Measurements from ENCODE around the gene OR5A2.
"Not testable (repeated sequence)": the region's sequence is repeated elsewhere in the genome, so short reads cannot be mapped to it uniquely, and the experiment has no call there.

OR5A2 gene

DNA sequence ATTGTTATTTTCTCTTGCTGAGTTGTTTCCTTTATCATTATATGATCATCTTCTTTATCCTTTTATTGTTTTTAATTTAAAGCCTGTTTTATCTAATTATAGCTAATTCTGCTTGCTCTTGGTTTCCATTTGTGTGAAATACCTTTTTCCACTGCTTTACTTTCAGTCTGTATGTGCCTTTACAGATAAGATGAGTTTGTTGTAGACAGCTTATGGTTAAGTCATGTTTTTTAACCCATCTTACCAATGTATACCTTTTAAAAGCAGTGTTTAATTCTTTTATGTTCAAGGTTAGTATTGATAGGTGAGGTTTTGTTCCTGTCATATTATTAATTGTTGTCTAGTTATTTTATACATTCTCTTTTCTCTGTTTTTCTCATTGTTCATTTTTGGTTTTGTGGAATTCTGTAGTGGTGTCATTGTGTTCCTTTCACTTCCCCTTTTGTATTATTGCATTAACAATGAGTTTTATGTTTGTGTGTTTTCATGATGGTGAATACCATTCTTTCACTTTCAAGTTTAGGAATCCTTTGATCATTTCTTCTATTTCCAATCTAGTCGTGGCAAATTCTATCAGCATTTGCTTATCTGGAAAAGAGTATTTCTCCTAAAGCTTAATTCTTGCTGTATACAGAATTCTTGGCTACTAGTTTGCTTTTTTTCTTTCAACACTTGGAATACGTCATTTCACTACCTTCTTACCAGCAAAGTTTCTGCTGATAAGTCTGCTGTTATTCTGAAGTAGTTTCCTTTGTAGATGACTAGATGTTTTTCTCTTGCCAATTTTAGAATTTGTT is 45.8 kb downstream of the OR5A2 start:
- no peak for DNase-seq

GRCh38 chr11:59372324-59372723 is 53.9 kb downstream of the OR5A2 start:
- not testable (repeated sequence) for DNase-seq

DNA sequence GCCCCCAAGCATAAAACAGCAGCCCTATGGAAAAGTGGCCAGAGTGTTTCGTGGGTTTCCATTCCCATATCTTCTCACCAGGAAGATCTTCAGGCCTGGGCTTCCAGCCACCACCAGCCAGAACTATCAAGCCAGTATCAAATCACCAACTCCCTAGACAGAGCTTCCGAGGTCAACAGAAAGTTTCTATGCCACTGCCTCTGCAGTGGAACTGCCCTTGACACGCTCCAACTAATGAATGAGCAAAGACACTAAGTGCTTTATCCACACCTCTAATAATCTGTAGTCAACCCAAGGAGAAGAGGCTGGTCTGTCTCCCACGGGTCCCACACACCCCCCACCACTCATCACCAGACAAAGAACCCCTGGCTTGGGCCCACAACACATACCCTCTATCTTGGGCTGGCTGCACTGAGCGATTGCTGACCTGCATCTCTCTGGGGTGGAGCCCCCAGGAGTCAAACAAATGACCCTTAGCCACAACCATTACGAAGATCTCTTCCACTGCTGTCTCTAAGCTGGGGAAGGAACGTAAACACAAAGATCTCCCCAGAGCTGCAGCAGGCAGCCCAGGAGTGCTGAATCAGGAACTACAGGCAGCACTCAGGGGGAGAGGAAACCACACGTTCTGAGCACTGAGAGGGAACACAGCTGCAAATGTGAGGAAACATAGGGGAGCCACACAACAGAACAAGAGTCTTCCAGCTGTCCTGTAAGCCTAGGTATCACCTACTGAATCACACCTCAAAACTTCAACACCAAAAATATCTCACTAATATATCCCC is 57.8 kb downstream of the OR5A2 start:
- no peak for DNase-seq
